GM12878 (cell line): ENCODE results near the gene GON7. TPM values are rescaled to one million over a fixed set of nuclear protein-coding genes. Genes with fewer than 3 reads are reported as not detected.
A peak's percentile ranks its signal among the peaks of the same experiment; 100 is the strongest.

Experiments
- ATAC-seq: fragments of 200-7000 bp; cut with Tn5 transposase; 3 replicates; pipeline ENCODE4 v1.9.1; 2020; ENCODE audit warnings: mild to moderate bottlenecking, moderate library complexity
- Bru-seq: library from RNA; stranded (reverse); fragments of 400-500 nt; gene quantifications from one replicate; lab custom pipeline; 2021; lab: Mats Ljungman, UMichigan
- BruChase-seq, 2 experiments: library from RNA; stranded (reverse); fragments of 400-500 nt; gene quantifications; one replicate each; lab custom pipeline; 2021; lab: Mats Ljungman, UMichigan
- BruUV-seq: library from RNA; stranded (reverse); fragments of 400-500 nt; replicated peaks from 2 replicates; lab custom pipeline; 2021; lab: Mats Ljungman, UMichigan
- CTCF ChIA-PET: fragments of 300-600 bp; sonication (Branson Sonifier 250); formaldehyde crosslinking; extraction: SDS; loops from one replicate; lab custom pipeline; 2021; ENCODE audit warnings: inconsistent platforms; lab: Yijun Ruan, JAX
- POLR2A ChIA-PET: fragments of 350-600 bp; formaldehyde crosslinking; extraction: SDS; loops from one replicate; lab custom pipeline; 2021; ENCODE audit warnings: inconsistent platforms; lab: Charles Lee
- RAD21 ChIA-PET: fragments of 300-600 bp; sonication (Branson Sonifier 250); formaldehyde crosslinking; loops from one replicate; lab custom pipeline; 2023; ENCODE audit warnings: antibody characterized with exemption; ENCODE audit not compliant: unreplicated experiment; lab: Charles Lee
- SMC1A ChIA-PET: fragments of 300-600 bp; sonication (Branson Sonifier 250); formaldehyde crosslinking; loops from one replicate; lab custom pipeline; 2023; ENCODE audit not compliant: unreplicated experiment, uncharacterized antibody; lab: Charles Lee
- DNase-seq: peaks from one replicate; pipeline ENCODE4 v3.0.0-alpha.2; 2011; ENCODE audit warnings: low read depth, low spot score
- FAIRE-seq: peaks from 3 replicates; lab custom pipeline; 2011; peaks lifted over from hg19 to GRCh38; lab: Jason Lieb, UNC
- H2AFZ ChIP-seq: 2 replicates; pipeline ENCODE4 v1.6.0; 2011; ENCODE audit warnings: low read depth, low read length, control low read depth; ENCODE audit not compliant: control insufficient read depth
- H3K27ac ChIP-seq: 2 replicates; pipeline ENCODE4 v1.5.1; 2011; ENCODE audit warnings: control low read depth; ENCODE audit not compliant: control insufficient read depth, insufficient read depth
- H3K27me3 ChIP-seq, 2 experiments: replicated peaks in 1 of 2; 2 replicates each; pipeline versions ENCODE4 v1.6.0 to v1.6.1; 2011; ENCODE audit warnings: low read length in 1 of 2; ENCODE audit not compliant: control insufficient read depth in 2 of 2, insufficient read depth in 2 of 2
- H3K36me3 ChIP-seq, 2 experiments: 2 replicates each; pipeline ENCODE4 v1.5.1; 2011; ENCODE audit warnings: low read length in 1 of 2; ENCODE audit not compliant: control insufficient read depth in 2 of 2, insufficient read depth in 2 of 2
- H3K4me1 ChIP-seq: 2 replicates; pipeline ENCODE4 v1.6.1; 2011; ENCODE audit warnings: mild to moderate bottlenecking, low read length, moderate library complexity, mixed read lengths; ENCODE audit not compliant: control insufficient read depth, insufficient read depth
- H3K4me2 ChIP-seq: 2 replicates; pipeline ENCODE4 v1.6.0; 2011; ENCODE audit warnings: control low read depth; ENCODE audit not compliant: control insufficient read depth, insufficient read depth
- H3K4me3 ChIP-seq: fragments of 200-600 bp; sonication (generic); 2 replicates; pipeline ENCODE4 v1.5.1; 2016
- H3K79me2 ChIP-seq: 2 replicates; pipeline ENCODE4 v1.6.0; 2011; ENCODE audit warnings: low read length; ENCODE audit not compliant: control insufficient read depth, insufficient read depth
- H3K9ac ChIP-seq: 2 replicates; pipeline ENCODE4 v1.8.0; 2011; ENCODE audit warnings: low read length, control low read depth, mixed read lengths; ENCODE audit not compliant: control insufficient read depth, insufficient read depth
- H3K9me3 ChIP-seq: replicated peaks from 3 replicates; pipeline ENCODE4 v1.5.1; 2011; ENCODE audit warnings: mild to moderate bottlenecking, low read length; ENCODE audit not compliant: control insufficient read depth, insufficient read depth
- H4K20me1 ChIP-seq: 2 replicates; pipeline ENCODE4 v1.6.0; 2011; ENCODE audit not compliant: control insufficient read depth, insufficient read depth
- BACH1 ChIP-seq: fragments of 450-650 bp; IDR thresholded peaks from 2 replicates; pipeline ENCODE4 v1.6.1; 2017; ENCODE audit warnings: mild to moderate bottlenecking, borderline replicate concordance
- BCL3 ChIP-seq: IDR thresholded peaks from 2 replicates; pipeline ENCODE4 v1.6.1; 2011; ENCODE audit warnings: borderline replicate concordance, low read depth, mild to moderate bottlenecking, moderate library complexity, low read length; ENCODE audit not compliant: insufficient read depth, poor library complexity, severe bottlenecking
- BHLHE40 ChIP-seq, 2 experiments: fragments of 450-650 bp in 1 of 2; IDR thresholded peaks; 2 replicates each; pipeline ENCODE4 v1.6.1; 2011 to 2017; ENCODE audit warnings: low read depth in 2 of 2, borderline replicate concordance in 1 of 2, improper control_type of control experiment in 1 of 2, low read length in 1 of 2, mild to moderate bottlenecking in 1 of 2
- CBFB ChIP-seq: IDR thresholded peaks from 2 replicates; pipeline ENCODE4 v1.6.1; 2016; ENCODE audit warnings: antibody characterized with exemption, low read depth
- CHD2 ChIP-seq: IDR thresholded peaks from 2 replicates; pipeline ENCODE4 v1.6.1; 2011; ENCODE audit warnings: low read depth, low read length, improper control_type of control experiment, borderline replicate concordance
- CREB1 ChIP-seq: IDR thresholded peaks from 2 replicates; pipeline ENCODE4 v1.6.1; 2012; ENCODE audit warnings: low read depth, mild to moderate bottlenecking, inconsistent platforms
- EED ChIP-seq: sonication (generic); IDR thresholded peaks from 2 replicates; pipeline ENCODE4 v1.6.1; 2016; ENCODE audit warnings: antibody characterized with exemption, low read depth
- ETV6 ChIP-seq, 2 experiments: fragments of 450-650 bp in 1 of 2; IDR thresholded peaks in 1 of 2; conservative IDR thresholded peaks in 1 of 2; 2 replicates each; pipeline ENCODE4 v1.6.1; 2014; ENCODE audit warnings: antibody characterized with exemption in 1 of 2, borderline replicate concordance in 1 of 2, low read depth in 1 of 2, mild to moderate bottlenecking in 1 of 2, moderate library complexity in 1 of 2
- IKZF2 ChIP-seq, 2 experiments: fragments of 450-650 bp; IDR thresholded peaks; 2 replicates each; pipeline ENCODE4 v1.6.1; 2017; ENCODE audit warnings: mild to moderate bottlenecking in 2 of 2, moderate library complexity in 2 of 2
- MAX ChIP-seq: IDR thresholded peaks from 2 replicates; pipeline ENCODE4 v1.6.1; 2012; ENCODE audit warnings: low read depth, low read length, improper control_type of control experiment
- RELB ChIP-seq: fragments of 450-650 bp; IDR thresholded peaks from 2 replicates; pipeline ENCODE4 v1.6.1; 2017; ENCODE audit warnings: low read depth, mild to moderate bottlenecking, moderate library complexity
- RUNX3 ChIP-seq: IDR thresholded peaks from 2 replicates; pipeline ENCODE4 v1.6.1; 2012; ENCODE audit warnings: low read length, inconsistent platforms
- SIN3A ChIP-seq: IDR thresholded peaks from 2 replicates; pipeline ENCODE4 v1.6.1; 2012; ENCODE audit warnings: low read depth, low read length, improper control_type of control experiment
- SRF ChIP-seq, 2 experiments: IDR thresholded peaks; 2 replicates each; pipeline ENCODE4 v1.6.1; 2011; ENCODE audit warnings: low read depth in 2 of 2, low read length in 2 of 2, mild to moderate bottlenecking in 1 of 2, moderate library complexity in 1 of 2
- WGBS: methylation state at CpG from one replicate; pipeline ENCODE4 v1.1.6; 2016; ENCODE audit warnings: low lambda C conversion rate; ENCODE audit not compliant: insufficient replicate concordance, insufficient coverage; ENCODE audit errors: missing lambda C conversion rate; 5-methylcytosine and 5-hydroxymethylcytosine counted together
- in situ Hi-C: fragments of 300-500 bp; cut with MboI; formaldehyde crosslinking; loops from 9 replicates; pipeline ENCODE4 v1.14.3; 2018; ENCODE audit warnings: mixed read lengths
- intact Hi-C: fragments of 100-400 bp; cut with micrococcal nuclease; formaldehyde crosslinking; loops from one replicate; pipeline ENCODE4 v1.14.2; 2022; ENCODE audit not compliant: unreplicated experiment
- long read RNA-seq, 2 experiments: library from polyadenylated mRNA; unstranded; transcript quantifications; one replicate each; pipeline ENCODE4 v2.0.0, GENCODE V29; 2019 to 2020
- polyA minus RNA-seq, 3 experiments: library from RNA; depleted of rRNA, polyadenylated mRNA; stranded (reverse); fragments of >200 nt; gene quantifications; 2 replicates each; pipeline ENCODE4 v1.2.3, GENCODE V29; 2011
- polyA plus RNA-seq, 11 experiments: library from polyadenylated mRNA; depleted of rRNA in 4 of 11; unstranded in 6 of 11; stranded (reverse) in 5 of 11; fragments of >200 nt; fragmentation: Nextera tagmentation in 4 of 11; fragmentation: Illumina TruSeq in 1 of 11; extraction: Ambion mirVana in 4 of 11; extraction: Trizol in 1 of 11; gene quantifications; 1 replicate in 1 of 11; 2 replicates in 10 of 11; pipeline versions ENCODE4 v1.2.1 to v1.2.3, GENCODE V29; 2011 to 2016; ENCODE audit warnings: inconsistent platforms in 2 of 11, missing spikeins in 2 of 11, low read depth in 1 of 11
- total RNA-seq, 4 experiments: library from RNA; depleted of rRNA in 3 of 4; stranded (reverse); fragments of >200 nt in 3 of 4; fragmentation: Illumina TruSeq in 1 of 4; extraction: Trizol in 1 of 4; gene quantifications; 2 replicates each; pipeline versions ENCODE4 v1.2.1 to v1.2.3, GENCODE V29; 2013 to 2021

Gene GON7
- total RNA-seq (2013; cell fraction: nucleolus; rRNA removed), result 6.7 and 10.1 TPM in 2 replicates
- total RNA-seq (2014; rRNA removed) (33.4 and 37.0 TPM in 2 replicates), total RNA-seq (2014; rRNA removed; fragmentation: Illumina TruSeq; extraction: Trizol) (29.2 and 32.6 TPM in 2 replicates), total RNA-seq (2021) (18.5 and 21.6 TPM in 2 replicates), polyA plus RNA-seq (2011; rRNA removed) (40.3 and 59.8 TPM in 2 replicates), polyA plus RNA-seq (2014; fragmentation: Illumina TruSeq; extraction: Trizol) (27.2 and 30.5 TPM in 2 replicates), polyA plus RNA-seq (2014; fragmentation: Nextera tagmentation; extraction: Ambion mirVana) (10 to 100 TPM; 25.9 to 31.2 TPM), polyA plus RNA-seq (2014; rRNA removed) (34.5 and 35.2 TPM in 2 replicates), polyA plus RNA-seq (2016; fragmentation: Nextera tagmentation; extraction: Ambion mirVana) (10 to 100 TPM; 53.6 to 59.0 TPM), polyA minus RNA-seq (2011; rRNA and poly(A)+ RNA removed) (6.2 and 6.9 TPM in 2 replicates), Bru-seq, nascent RNA (percentile 80 among the genes with signal in this experiment), BruChase-seq, experiment 1, labeled RNA remaining after a 6-hour chase (percentile 82 among the genes with signal in this experiment), BruChase-seq, experiment 2, labeled RNA remaining after a 2-hour chase (percentile 81 among the genes with signal in this experiment)
- polyA plus RNA-seq (2011; ENCODE audit: low read depth), result 4.7 TPM
- 12.3 and 14.2 TPM in 2 replicates for polyA plus RNA-seq (2011; cell fraction: cytosol; rRNA removed)
- 14.3 and 15.4 TPM in 2 replicates for polyA plus RNA-seq (2011; cell fraction: nucleus; rRNA removed)
- 13.2 and 14.7 TPM in 2 replicates for polyA plus RNA-seq (2012)
- 5.7 and 7.5 TPM in 2 replicates for polyA minus RNA-seq (2011; cell fraction: cytosol; rRNA and poly(A)+ RNA removed)
- polyA minus RNA-seq (2011; cell fraction: nucleus; rRNA and poly(A)+ RNA removed), result 6.9 and 10.0 TPM in 2 replicates
- long read RNA-seq, experiment 1, transcript GON7-201 (2 exons, 1,154 nt), result major isoform, 32 of 35 reads
- long read RNA-seq, experiment 1, partial matches to known transcripts, result 0 of 35 reads
- long read RNA-seq, experiment 1, other reads (novel, unspliced or antisense), result 3 of 35 reads
- long read RNA-seq, experiment 2, transcript GON7-201 (2 exons, 1,154 nt), result major isoform, 185 of 197 reads
- long read RNA-seq, experiment 2, partial matches to known transcripts, result 2 of 197 reads
- long read RNA-seq, experiment 2, other reads (novel, unspliced or antisense), result 8 of 197 reads

- FAIRE-seq, result peak; percentile 62
- RAD21 ChIA-PET, result interaction anchor here (0.6 to 8.3 kb wide), 19 partner anchors 14 to 412 kb away, joined by 3 to 55 read pairs (median 6); partner anchors contain the start of genes ITPK1, LYSET and MOAP1
- SMC1A ChIA-PET, result interaction anchor here (0.5 to 5.1 kb wide), 27 partner anchors 9 to 412 kb away, joined by 3 to 29 read pairs (median 4); partner anchors contain the start of genes LYSET and MOAP1
- H3K4me2 ChIP-seq, result peak within 1 kb of the TSS; percentile 94
- peaks cover 15% of the 10 kb centered on the region for H3K4me1 ChIP-seq
- peak within 1 kb of the TSS; percentile 83 for H3K9ac ChIP-seq
- in situ Hi-C loops (no loop called here), intact Hi-C loops (loop anchor here (1.0 to 5.0 kb wide), 3 partner anchors 22 to 90 kb away; partner anchors contain the start of genes ITPK1 and LYSET)
- BruUV-seq, result no TSS peak
- DNase-seq, result peak; percentile 86
- peak; percentile 89 for ATAC-seq
- peak within 1 kb of the TSS; percentile 76 for H3K4me3 ChIP-seq
- H3K27me3 ChIP-seq, result no peaks in the 10 kb centered on the region
- H2AFZ ChIP-seq, result peak within 1 kb of the TSS; percentile 84
- POLR2A ChIA-PET, result interaction anchor here (0.5 to 4.9 kb wide), 13 partner anchors 9 to 755 kb away, joined by 3 to 38 read pairs (median 4); partner anchors contain the start of genes LYSET and MOAP1
- peak within 1 kb of the TSS; percentile 86 for H3K27ac ChIP-seq
- no peaks in the 10 kb centered on the region for H4K20me1 ChIP-seq
- H3K36me3 ChIP-seq, result no peaks in the 10 kb centered on the region; a peak in 1 of 4 replicates
- under 1% methylated on average over 65 of the region's 65 CpGs for WGBS
- no peaks in the 10 kb centered on the region for H3K9me3 ChIP-seq
- CTCF ChIA-PET, result interaction anchor here (0.6 to 5.5 kb wide), 34 partner anchors 10 to 775 kb away, joined by 3 to 48 read pairs (median 4); partner anchors contain the start of genes ITPK1, LYSET and MOAP1
- H3K79me2 ChIP-seq, result peaks cover 64% of the 10 kb centered on the region
- TF ChIP-seq BCL3 (no peak), CBFB (peak; percentile 83), BHLHE40 (IDR thresholded peaks at IDR 0.05; ENCODE audit: borderline replicate concordance in 1 of 2, low read depth in 2 of 2, low read length in 1 of 2) (peak; percentile 38 to 53; a peak in 2 of 4 replicates), SIN3A (peak; percentile 91), SRF (IDR thresholded peaks at IDR 0.05; ENCODE audit: low read depth in 2 of 2, low read length in 2 of 2) (no peak), ETV6 (conservative IDR thresholded peaks at IDR 0.05 in 1 of 2, IDR thresholded peaks at IDR 0.05 in 1 of 2; ENCODE audit: borderline replicate concordance in 1 of 2, low read depth in 1 of 2) (peak in 1 of 2 experiments; percentile 90; a peak in 3 of 4 replicates), CREB1 (peak; percentile 89), RUNX3 (peak; percentile 56), IKZF2 (IDR thresholded peaks at IDR 0.05) (peak; percentile 93 to 95), CHD2 (0 out of 2 replicates have a peak, but pooled peaks have one; percentile 54), BACH1 (peak; percentile 51; the same call in 1 of the 2 replicates), MAX (peak; percentile 27), RELB (peak; percentile 90), EED (peak; percentile 94)
These were observed at the start of gene GON7, which contains the start of gene UBR7 for GRCh38 chr14:93206793-93207467. GON7 (minus strand) TSS chr14:93207065; CDS start chr14:93207037, 28 bp downstream. UBR7 (plus strand) TSS chr14:93207256; CDS start chr14:93207292, 36 bp downstream.
